HG02571 (cell line): Measurements from ENCODE around the gene DLGAP3.

Experiments used
- ATAC-seq: cut with Tn5 transposase; IDR thresholded peaks from one replicate; pipeline ENCODE4 v1.9.1; 2021; ENCODE audit warnings: mild to moderate bottlenecking, moderate library complexity; ENCODE audit not compliant: unreplicated experiment

Gene DLGAP3

GRCh38 chr1:34904236-34905097, 25.0 kb downstream of the DLGAP3 start:
- ATAC-seq: no peak

- ATAC-seq: no peak
Observed at GRCh38 chr1:34901919-34902318, 27.5 kb downstream of the DLGAP3 start.

- no peak for ATAC-seq
Observed at GRCh38 chr1:34900775-34901502, 28.5 kb downstream of the DLGAP3 start.

GRCh38 chr1:34899906-34900305, 29.5 kb downstream of the DLGAP3 start:
- no peak for ATAC-seq

- no peak for ATAC-seq
Observed at GRCh38 chr1:34899471-34899870, 30.0 kb downstream of the DLGAP3 start.

- no peak for ATAC-seq
Observed at GRCh38 chr1:34898330-34898761, 31.1 kb downstream of the DLGAP3 start.

GRCh38 chr1:34896612-34897011, 32.8 kb downstream of the DLGAP3 start:
- no peak for ATAC-seq

GRCh38 chr1:34889705-34890104, 39.7 kb downstream of the DLGAP3 start:
- ATAC-seq: no peak

GRCh38 chr1:34887593-34887992, 41.9 kb downstream of the DLGAP3 start:
- ATAC-seq: no peak

GRCh38 chr1:34885405-34886247, 43.8 kb downstream of the DLGAP3 start:
- ATAC-seq: no peak

- ATAC-seq: no peak
Observed at GRCh38 chr1:34884961-34885360, 44.5 kb downstream of the DLGAP3 start.

- no peak for ATAC-seq
Observed at GRCh38 chr1:34884536-34884935, 44.9 kb downstream of the DLGAP3 start.

GRCh38 chr1:34879230-34879629, 50.2 kb downstream of the DLGAP3 start:
- ATAC-seq: no peak

GRCh38 chr1:34876406-34876805, 53.0 kb downstream of the DLGAP3 start:
- ATAC-seq: no peak

GRCh38 chr1:34874296-34874952, 55.0 kb downstream of the DLGAP3 start:
- no peak for ATAC-seq

- no peak for ATAC-seq
Observed at GRCh38 chr1:34872133-34872503, 57.3 kb downstream of the DLGAP3 start.

- ATAC-seq: no peak
Observed at GRCh38 chr1:34871443-34872132, 57.9 kb downstream of the DLGAP3 start.

GRCh38 chr1:34870395-34870794, 59.1 kb downstream of the DLGAP3 start:
- no peak for ATAC-seq

GRCh38 chr1:34869760-34870159, 59.7 kb downstream of the DLGAP3 start:
- ATAC-seq: no peak
